Lung (tissue), 12 donors: ENCODE results near the gene ASPG. TPM values are rescaled to one million over a fixed set of nuclear protein-coding genes. Genes with fewer than 3 reads are reported as not detected.

ENCODE experiments used
- ATAC-seq: fragments of 200-7000 bp; cut with Tn5 transposase; one replicate; pipeline ENCODE4 v1.9.1; 2020; ENCODE audit warnings: moderate number of reproducible peaks; ENCODE audit not compliant: insufficient read depth, low FRiP score
- DNase-seq, 3 donors: peaks; one replicate each; pipeline ENCODE4 v3.0.0-alpha.2; 2013 to 2017
- H3K27ac ChIP-seq, 2 donors: one replicate each; pipeline ENCODE4 v1.5.1; 2013; ENCODE audit warnings: mild to moderate bottlenecking in 2 of 2, moderate library complexity in 2 of 2, control low read depth in 1 of 2, inconsistent platforms in 1 of 2, low read depth in 1 of 2, low read length in 1 of 2
- H3K27me3 ChIP-seq, 3 donors: one replicate each; pipeline ENCODE4 v1.5.1; 2013; ENCODE audit warnings: low read length in 2 of 3; ENCODE audit not compliant: control insufficient read depth in 3 of 3, insufficient read depth in 3 of 3
- H3K36me3 ChIP-seq, 4 donors: one replicate each; pipeline ENCODE4 v1.5.1; 2013; ENCODE audit warnings: low read length in 4 of 4, mild to moderate bottlenecking in 1 of 4, moderate library complexity in 1 of 4; ENCODE audit not compliant: control insufficient read depth in 4 of 4, insufficient read depth in 4 of 4
- H3K4me1 ChIP-seq, 5 donors: one replicate each; pipeline ENCODE4 v1.5.1; 2013; ENCODE audit warnings: low read length in 5 of 5, mild to moderate bottlenecking in 2 of 5, moderate library complexity in 1 of 5; ENCODE audit not compliant: control insufficient read depth in 5 of 5, insufficient read depth in 5 of 5
- H3K4me3 ChIP-seq: one replicate; pipeline ENCODE4 v1.5.1; 2013; ENCODE audit warnings: mild to moderate bottlenecking, control low read depth, moderate library complexity
- H3K9ac ChIP-seq, 2 donors: one replicate each; pipeline ENCODE4 v1.5.1; 2013; ENCODE audit warnings: low read length in 2 of 2, control low read depth in 1 of 2; ENCODE audit not compliant: insufficient read depth in 1 of 2
- H3K9me3 ChIP-seq, 4 donors: one replicate each; pipeline ENCODE4 v1.5.1; 2013; ENCODE audit warnings: low read length in 3 of 4, mild to moderate bottlenecking in 1 of 4, moderate library complexity in 1 of 4; ENCODE audit not compliant: control insufficient read depth in 4 of 4, insufficient read depth in 3 of 4
- CTCF ChIP-seq: IDR thresholded peaks from 2 replicates; pipeline ENCODE4 v1.5.1; 2012; ENCODE audit warnings: mild to moderate bottlenecking; ENCODE audit errors: control extremely low read depth, extremely low read depth
- whole genome bisulfite sequencing, 2 donors: extraction: QIAGEN DNeasy Blood & Tissue Kit; methylation state at CpG; one replicate each; pipeline ENCODE4 v1.1.7; 2013; 5-methylcytosine and 5-hydroxymethylcytosine counted together
- polyA plus RNA-seq, 2 donors: library from polyadenylated mRNA; stranded (reverse); fragments of 200-250 nt; gene quantifications; one replicate each; pipeline ENCODE4 v1.2.1, GENCODE V29; 2013
- total RNA-seq, 2 donors: library from RNA; depleted of rRNA in 1 of 2; stranded (reverse); fragments of >200 nt in 1 of 2; gene quantifications; one replicate each; pipeline ENCODE4 v1.2.1, GENCODE V29; 2014 to 2021
- donor health status: control.
- donor health status: control.
- donor health status: Bipolar disorder and iron deficiency.
- donor health status: healthy.
- donor health status: DM: yes; HTN: yes; CAD: no.

ASPG gene
- total and polyA plus RNA-seq, 4 donors: 0.73 to 4.7 (median 3.0) TPM

DNA sequence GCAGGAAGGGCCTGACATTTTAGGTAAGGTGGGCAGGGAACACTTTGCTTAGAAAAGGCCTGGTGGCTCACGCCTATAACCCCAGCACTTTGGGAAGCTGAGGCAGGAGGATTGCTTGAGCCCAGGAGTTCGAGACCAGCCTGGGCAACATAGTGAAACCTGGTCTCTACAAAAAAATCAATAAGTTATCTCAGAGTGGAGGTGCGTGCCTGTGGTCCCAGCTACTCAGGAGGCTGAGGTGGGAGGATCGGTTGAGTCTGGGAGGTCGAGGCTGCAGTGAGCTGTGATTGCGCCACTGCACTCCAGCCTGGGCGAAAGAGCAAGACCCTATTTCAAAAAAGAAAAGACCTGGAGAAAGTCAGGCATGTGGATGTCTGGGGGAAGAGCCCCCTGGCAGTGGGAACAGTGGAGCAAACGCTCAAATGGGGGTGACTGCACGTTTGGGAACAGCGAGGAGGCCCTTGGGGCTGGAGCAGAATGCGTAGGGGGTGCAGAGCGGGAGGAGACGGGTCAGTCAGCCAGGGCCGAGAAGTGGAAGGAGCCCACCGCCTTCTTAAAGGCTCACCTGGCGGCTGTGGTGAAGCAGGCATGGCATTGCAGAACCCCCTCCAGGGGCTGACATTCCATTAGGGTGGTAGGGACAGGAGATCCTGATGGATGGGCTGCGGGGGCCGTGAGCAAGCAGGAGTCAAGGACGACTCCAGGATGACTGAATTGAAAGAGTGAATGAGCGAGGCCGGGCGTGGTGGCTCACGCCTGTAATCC lies 46.6 kb downstream of the ASPG start:
- DNase-seq (peak in 1 of 3 donors; percentile 6), ATAC-seq (no peak)
- no peak overlapping the region for H3K9ac ChIP-seq
- peaks cover 0 to 6% (median 1%) of the 10 kb centered on the region in 4 donors for H3K9me3 ChIP-seq
- H3K36me3 ChIP-seq: no peaks in the 10 kb centered on the region
- H3K4me3 ChIP-seq: no peak overlapping the region
- TF ChIP-seq CTCF: no peak
- WGBS, 2 donors: 74 to 81% methylated on average over 23 of the region's 23 CpGs
- peaks cover 0 to 26% (median 2%) of the 10 kb centered on the region in 5 donors for H3K4me1 ChIP-seq
- H3K27ac ChIP-seq: no peak overlapping the region
- H3K27me3 ChIP-seq: peaks cover 14 to 24% (median 23%) of the 10 kb centered on the region in 3 donors

- ATAC-seq: no peak
- DNase-seq: peak; percentile 49 to 59 (median 59)
- peaks cover 14 to 27% (median 25%) of the 10 kb centered on the region in 3 donors for H3K27me3 ChIP-seq
- peaks cover 0 to 34% (median 3%) of the 10 kb centered on the region in 5 donors for H3K4me1 ChIP-seq
- no peak overlapping the region for H3K27ac ChIP-seq
- no peak overlapping the region for H3K9ac ChIP-seq
- 33% methylated on average over 7 of the region's 7 CpGs for WGBS, 2 donors
- H3K4me3 ChIP-seq: no peak overlapping the region
- TF ChIP-seq CTCF: no peak
- H3K9me3 ChIP-seq: peaks cover 0 to 6% (median 1%) of the 10 kb centered on the region in 4 donors
- no peaks in the 10 kb centered on the region for H3K36me3 ChIP-seq
Measured at GRCh38 chr14:104132981-104133380, 47.5 kb downstream of the ASPG start.

DNA sequence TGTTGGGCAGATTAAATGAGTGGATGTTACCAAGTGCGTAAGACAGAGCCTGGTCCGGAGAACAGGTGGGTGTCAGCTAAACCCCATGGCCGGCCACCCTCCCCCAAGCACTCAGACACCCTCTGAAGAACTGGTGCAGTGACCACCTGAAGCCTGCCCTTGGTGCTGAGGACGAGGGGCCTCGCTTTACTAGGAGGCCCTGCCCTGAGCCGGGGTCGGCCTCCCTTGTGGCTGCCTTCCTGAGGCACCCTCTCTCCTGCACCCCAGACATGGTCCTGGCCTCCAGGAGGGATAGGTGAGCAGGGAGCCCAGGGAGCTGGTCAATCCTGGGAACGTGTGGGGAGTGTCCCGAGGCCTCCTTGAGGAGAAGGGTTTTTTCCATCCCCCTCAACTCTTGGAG lies 48.0 kb downstream of the ASPG start:
- Histone ChIP-seq H3K4me1 (peaks cover 0 to 35% (median 3%) of the 10 kb centered on the region in 5 donors), H3K9ac (no peak overlapping the region), H3K27me3 (peaks cover 14 to 27% (median 25%) of the 10 kb centered on the region in 3 donors), H3K36me3 (no peaks in the 10 kb centered on the region), H3K27ac (no peak overlapping the region), H3K9me3 (peaks cover 0 to 6% (median 1%) of the 10 kb centered on the region in 4 donors), H3K4me3 (no peak overlapping the region)
- ATAC-seq (no peak), DNase-seq (peak in 1 of 3 donors; percentile 8)
- 82 to 85% methylated on average over 9 of the region's 9 CpGs for WGBS, 2 donors
- no peak for TF ChIP-seq CTCF
